GM12873 (cell line): Measurements from ENCODE around the gene CHN1.

ENCODE experiments used
- TF ChIP-seq, protein P1 (sequence below): IDR thresholded peaks from 2 replicates; pipeline ENCODE4 v1.5.1; 2012; ENCODE audit warnings: low read depth, mild to moderate bottlenecking, moderate library complexity, low read length, control low read depth; ENCODE audit not compliant: insufficient read depth; ENCODE audit errors: missing control alignments

CHN1 gene

DNA sequence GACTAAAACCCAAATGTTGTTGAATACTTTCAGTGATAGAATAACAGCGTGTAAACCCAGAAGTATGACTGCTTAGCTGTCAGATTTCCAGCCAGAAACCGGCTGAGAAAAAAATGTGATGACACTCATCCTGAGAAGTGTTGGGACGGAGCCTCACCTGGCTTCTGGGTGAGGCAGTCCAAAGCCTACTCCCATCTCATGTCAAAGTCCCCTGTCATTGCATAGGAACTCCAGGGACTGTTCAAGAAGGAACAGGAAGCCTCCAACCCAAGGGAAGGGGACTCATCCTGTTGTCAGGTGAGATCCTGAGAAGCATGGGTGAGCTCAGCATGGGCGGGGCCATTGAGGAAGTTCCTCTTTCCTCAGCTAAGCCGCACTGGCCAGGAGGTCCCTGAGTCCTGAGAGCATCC is 229.6 kb downstream of the CHN1 start:
- TF ChIP-seq, protein P1, sequence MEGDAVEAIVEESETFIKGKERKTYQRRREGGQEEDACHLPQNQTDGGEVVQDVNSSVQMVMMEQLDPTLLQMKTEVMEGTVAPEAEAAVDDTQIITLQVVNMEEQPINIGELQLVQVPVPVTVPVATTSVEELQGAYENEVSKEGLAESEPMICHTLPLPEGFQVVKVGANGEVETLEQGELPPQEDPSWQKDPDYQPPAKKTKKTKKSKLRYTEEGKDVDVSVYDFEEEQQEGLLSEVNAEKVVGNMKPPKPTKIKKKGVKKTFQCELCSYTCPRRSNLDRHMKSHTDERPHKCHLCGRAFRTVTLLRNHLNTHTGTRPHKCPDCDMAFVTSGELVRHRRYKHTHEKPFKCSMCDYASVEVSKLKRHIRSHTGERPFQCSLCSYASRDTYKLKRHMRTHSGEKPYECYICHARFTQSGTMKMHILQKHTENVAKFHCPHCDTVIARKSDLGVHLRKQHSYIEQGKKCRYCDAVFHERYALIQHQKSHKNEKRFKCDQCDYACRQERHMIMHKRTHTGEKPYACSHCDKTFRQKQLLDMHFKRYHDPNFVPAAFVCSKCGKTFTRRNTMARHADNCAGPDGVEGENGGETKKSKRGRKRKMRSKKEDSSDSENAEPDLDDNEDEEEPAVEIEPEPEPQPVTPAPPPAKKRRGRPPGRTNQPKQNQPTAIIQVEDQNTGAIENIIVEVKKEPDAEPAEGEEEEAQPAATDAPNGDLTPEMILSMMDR: no peak

DNA sequence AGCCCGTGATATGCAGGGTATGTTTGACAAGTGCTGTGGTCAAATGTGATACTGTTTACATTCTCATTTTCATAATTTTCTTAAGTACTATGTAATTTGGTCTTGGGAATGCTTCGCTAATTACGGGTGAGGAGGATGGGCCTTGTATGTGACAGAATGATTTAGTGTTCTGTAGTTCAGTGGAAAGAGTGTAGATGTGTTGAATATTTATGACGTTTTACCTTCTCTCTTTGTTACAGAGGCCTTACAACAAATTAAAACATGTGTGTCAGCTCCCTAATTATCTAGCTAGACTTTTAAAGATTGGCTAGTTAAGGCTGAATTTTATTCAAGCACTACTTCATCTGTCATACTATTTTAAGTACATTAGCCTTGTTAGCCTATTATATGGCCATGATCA is 230.3 kb downstream of the CHN1 start:
- TF ChIP-seq, protein P1: no peak

DNA sequence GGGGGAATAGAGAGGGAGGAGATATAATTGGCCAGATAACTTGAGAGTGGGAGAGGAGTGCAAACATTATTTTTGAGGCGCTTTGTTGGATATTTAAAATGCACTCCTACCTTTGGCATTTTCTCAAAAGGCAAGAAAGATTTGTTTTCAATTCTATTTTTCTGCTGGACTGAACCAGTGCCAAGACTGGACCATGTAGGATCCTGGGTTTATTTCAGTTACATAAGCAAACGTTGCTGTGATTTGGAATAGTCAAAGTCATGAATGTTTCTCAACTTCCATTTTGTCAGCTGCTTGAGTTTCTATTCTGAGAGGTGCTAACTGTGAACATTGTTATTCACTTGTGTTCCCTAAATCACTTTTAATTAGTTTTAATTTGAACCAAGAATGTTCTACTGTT is 232.0 kb downstream of the CHN1 start:
- TF ChIP-seq, protein P1: no peak

DNA sequence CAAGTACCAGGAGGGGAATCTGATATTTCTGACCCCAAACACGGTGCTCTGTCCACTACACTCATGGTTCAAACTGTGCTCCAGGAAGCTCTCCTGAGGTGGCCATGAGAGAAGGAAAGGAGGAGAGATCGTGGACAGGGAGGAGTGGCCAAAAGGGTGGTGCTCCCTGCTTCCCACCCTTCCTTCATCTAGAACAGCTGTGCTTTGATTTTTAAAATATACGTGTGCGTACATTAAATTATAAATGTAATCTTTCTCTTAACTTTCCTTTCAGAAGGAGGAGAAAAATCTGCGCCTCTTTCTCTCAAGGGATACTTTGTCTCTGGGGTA is 232.7 kb downstream of the CHN1 start:
- TF ChIP-seq, protein P1: no peak

DNA sequence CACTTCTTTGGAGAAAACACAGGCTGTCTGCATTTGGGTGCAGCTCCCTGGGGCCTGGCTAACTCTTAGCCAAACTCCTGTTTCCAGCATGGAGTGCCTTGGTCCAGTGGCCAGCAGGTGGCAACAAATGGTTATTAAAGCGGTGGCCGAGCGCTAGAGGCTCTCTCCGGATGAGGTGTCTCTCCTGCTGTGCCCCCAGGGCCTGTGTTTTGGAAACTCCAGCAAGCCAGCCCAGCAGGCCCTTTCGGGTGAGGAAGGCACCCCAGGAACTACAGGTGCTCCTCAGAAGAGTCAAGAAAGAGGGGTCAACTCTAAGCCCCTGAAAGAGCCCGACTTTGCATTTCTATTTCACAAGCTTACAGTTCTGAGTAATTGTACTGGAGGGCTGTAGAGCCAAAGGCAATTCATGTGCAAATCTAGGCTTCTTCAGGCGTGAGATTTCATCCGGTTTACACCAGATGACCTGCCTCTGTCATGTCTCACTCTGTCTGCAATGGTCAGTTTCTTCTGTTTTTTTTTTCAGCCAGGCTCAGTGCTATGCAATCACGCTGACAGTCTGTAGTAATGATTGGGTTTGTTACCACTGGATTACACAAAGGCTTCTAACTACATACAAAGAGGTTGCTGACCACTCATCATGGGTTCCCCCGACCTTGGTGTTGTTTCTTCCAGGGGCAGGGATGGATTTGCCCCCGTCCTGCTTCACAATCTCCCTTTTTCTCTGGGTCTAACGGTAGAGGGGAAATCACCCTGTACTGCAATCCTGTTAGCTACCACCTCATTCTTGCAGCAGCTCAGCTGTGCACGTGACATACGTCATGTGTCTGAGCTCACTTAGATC is 233.3 kb downstream of the CHN1 start:
- TF ChIP-seq, protein P1: peak; percentile 65

DNA sequence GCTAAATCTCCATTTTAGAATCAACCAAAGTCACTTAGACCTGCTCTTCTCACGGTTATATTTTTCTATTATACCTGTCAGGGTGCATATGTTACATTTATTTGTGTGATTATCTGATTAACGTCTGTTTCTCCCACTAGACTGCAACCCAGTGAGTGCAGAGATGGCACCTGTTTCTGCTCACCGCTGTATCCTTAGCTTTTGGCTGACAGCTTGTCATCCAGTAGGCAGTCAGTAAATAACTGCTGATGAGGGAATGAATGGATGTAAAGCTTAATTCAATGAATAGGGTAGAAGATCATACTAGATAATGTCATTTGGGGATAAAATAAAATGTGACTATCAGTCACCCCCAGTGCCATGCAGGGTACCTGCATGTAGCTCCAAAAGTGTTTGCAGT is 234.0 kb downstream of the CHN1 start:
- TF ChIP-seq, protein P1: no peak

DNA sequence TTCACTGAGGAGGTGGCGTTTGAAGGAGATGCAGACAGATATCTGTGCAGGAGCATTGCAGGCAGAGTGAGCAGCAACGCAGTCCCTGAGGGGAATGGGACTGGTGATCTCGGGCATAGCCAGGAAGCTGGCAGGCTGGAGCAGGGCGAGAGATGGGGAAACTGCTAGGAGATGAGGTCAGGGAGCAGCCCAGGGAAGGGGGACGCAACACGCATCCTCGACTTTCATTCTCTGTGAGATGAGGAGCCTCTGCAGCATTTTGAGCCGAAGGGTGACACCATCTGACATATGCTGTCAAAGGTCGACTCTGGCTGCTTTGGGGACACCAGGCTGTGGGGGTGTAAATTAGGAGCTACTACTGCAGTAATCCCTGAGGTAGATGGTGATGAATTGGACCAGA is 236.6 kb downstream of the CHN1 start:
- TF ChIP-seq, protein P1: no peak
